DOHH2 (cell line): ENCODE data around the gene PAX2.

Experiments used
- H3F3A ChIP-seq: fragments of 200-600 bp; sonication (generic), shearing (Covaris generic); 2 replicates; pipeline ENCODE4 v1.6.0; 2016; ENCODE audit warnings: antibody characterized with exemption, mild to moderate bottlenecking; ENCODE audit not compliant: control insufficient read depth, insufficient read depth
- H3K27ac ChIP-seq: fragments of 200-600 bp; sonication (generic); 2 replicates; pipeline ENCODE4 v1.5.1; 2014; ENCODE audit warnings: low read depth, mild to moderate bottlenecking, low read length, moderate library complexity
- H3K27me3 ChIP-seq: fragments of 200-600 bp; sonication (generic); 2 replicates; pipeline ENCODE4 v1.6.1; 2014; ENCODE audit warnings: mild to moderate bottlenecking, low read length, mixed read lengths; ENCODE audit not compliant: control insufficient read depth
- H3K36me3 ChIP-seq: fragments of 200-600 bp; sonication (generic); 2 replicates; pipeline ENCODE4 v1.6.1; 2014; ENCODE audit warnings: mild to moderate bottlenecking, low read length, moderate library complexity, mixed read lengths; ENCODE audit not compliant: control insufficient read depth
- H3K4me1 ChIP-seq: fragments of 200-600 bp; sonication (generic); 2 replicates; pipeline ENCODE4 v1.6.1; 2014; ENCODE audit warnings: mild to moderate bottlenecking, low read length, mixed read lengths; ENCODE audit not compliant: control insufficient read depth
- H3K4me2 ChIP-seq: fragments of 200-600 bp; sonication (generic); 2 replicates; pipeline ENCODE4 v1.6.0; 2014; ENCODE audit warnings: mild to moderate bottlenecking, low read length, moderate library complexity
- H3K4me3 ChIP-seq: fragments of 200-600 bp; sonication (generic); 2 replicates; pipeline ENCODE4 v1.5.1; 2014; ENCODE audit warnings: mild to moderate bottlenecking, low read length, mixed read lengths
- H3K79me2 ChIP-seq: fragments of 200-600 bp; sonication (generic); 2 replicates; pipeline ENCODE4 v1.6.1; 2014; ENCODE audit warnings: mild to moderate bottlenecking, low read length, mixed read lengths; ENCODE audit not compliant: control insufficient read depth
- H3K9me2 ChIP-seq: fragments of 200-600 bp; sonication (generic); replicated peaks from 2 replicates; pipeline ENCODE4 v1.6.1; 2014; ENCODE audit warnings: mild to moderate bottlenecking, low read length, mixed read lengths; ENCODE audit not compliant: control insufficient read depth
- H3K9me3 ChIP-seq: fragments of 200-600 bp; sonication (generic); 2 replicates; pipeline ENCODE4 v1.6.1; 2014; ENCODE audit warnings: antibody characterized with exemption, low read length, mixed read lengths; ENCODE audit not compliant: control insufficient read depth, insufficient read depth
- H4K20me1 ChIP-seq: fragments of 200-600 bp; sonication (generic); 2 replicates; pipeline ENCODE4 v1.6.0; 2014; ENCODE audit warnings: low read depth, mild to moderate bottlenecking, antibody characterized with exemption, low read length, moderate library complexity; ENCODE audit not compliant: control insufficient read depth, insufficient read depth
- EZH2phosphoT487 ChIP-seq: fragments of 200-600 bp; sonication (generic); IDR thresholded peaks from 2 replicates; pipeline ENCODE4 v1.6.1; 2017; ENCODE audit warnings: borderline replicate concordance, mild to moderate bottlenecking, antibody characterized with exemption, low read length, moderate library complexity, mixed read lengths
- TF ChIP-seq, protein P1 (sequence below): fragments of 200-600 bp; sonication (generic); IDR thresholded peaks from one replicate; pipeline ENCODE4 v1.5.1; 2014; ENCODE audit warnings: antibody characterized with exemption, mild to moderate bottlenecking, low read depth, low read length; ENCODE audit not compliant: poor library complexity, severe bottlenecking

PAX2 gene

DNA sequence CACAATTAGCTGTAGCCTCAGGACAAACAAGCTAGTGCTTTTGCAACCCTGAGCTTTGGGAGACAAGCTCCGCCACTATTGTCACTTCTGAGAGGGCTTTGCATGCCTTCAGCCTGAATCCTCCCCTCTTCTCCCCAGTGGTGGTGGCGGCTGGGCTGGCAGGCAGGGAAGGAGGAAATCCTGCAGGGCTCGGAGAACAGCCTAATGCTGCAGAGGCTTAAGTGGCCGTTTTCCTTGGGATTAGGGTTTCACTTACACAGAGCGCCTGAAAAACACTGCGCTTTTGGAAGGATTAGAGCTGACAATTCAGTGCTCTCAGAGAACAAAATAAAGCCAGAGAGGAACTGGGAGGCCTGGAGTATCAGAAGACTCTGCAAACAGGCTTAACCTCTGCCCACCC lies 71.3 kb downstream of the PAX2 start:
- Histone ChIP-seq H3K27me3 (peaks cover 50% of the 10 kb centered on the region), H3F3A (no peaks in the 10 kb centered on the region), H3K27ac (no peak overlapping the region), H3K9me3 (no peaks in the 10 kb centered on the region), H3K79me2 (no peaks in the 10 kb centered on the region), H3K9me2 (no peaks in the 10 kb centered on the region), H3K36me3 (no peaks in the 10 kb centered on the region), H3K4me2 (no peak overlapping the region), H4K20me1 (no peaks in the 10 kb centered on the region), H3K4me1 (no peaks in the 10 kb centered on the region), H3K4me3 (no peak overlapping the region)
- TF ChIP-seq, protein P1, sequence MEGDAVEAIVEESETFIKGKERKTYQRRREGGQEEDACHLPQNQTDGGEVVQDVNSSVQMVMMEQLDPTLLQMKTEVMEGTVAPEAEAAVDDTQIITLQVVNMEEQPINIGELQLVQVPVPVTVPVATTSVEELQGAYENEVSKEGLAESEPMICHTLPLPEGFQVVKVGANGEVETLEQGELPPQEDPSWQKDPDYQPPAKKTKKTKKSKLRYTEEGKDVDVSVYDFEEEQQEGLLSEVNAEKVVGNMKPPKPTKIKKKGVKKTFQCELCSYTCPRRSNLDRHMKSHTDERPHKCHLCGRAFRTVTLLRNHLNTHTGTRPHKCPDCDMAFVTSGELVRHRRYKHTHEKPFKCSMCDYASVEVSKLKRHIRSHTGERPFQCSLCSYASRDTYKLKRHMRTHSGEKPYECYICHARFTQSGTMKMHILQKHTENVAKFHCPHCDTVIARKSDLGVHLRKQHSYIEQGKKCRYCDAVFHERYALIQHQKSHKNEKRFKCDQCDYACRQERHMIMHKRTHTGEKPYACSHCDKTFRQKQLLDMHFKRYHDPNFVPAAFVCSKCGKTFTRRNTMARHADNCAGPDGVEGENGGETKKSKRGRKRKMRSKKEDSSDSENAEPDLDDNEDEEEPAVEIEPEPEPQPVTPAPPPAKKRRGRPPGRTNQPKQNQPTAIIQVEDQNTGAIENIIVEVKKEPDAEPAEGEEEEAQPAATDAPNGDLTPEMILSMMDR, result no peak
- no peak for TF ChIP-seq EZH2phosphoT487

- Histone ChIP-seq H3K27me3 (peaks cover 54% of the 10 kb centered on the region), H3K4me1 (no peaks in the 10 kb centered on the region), H4K20me1 (no peaks in the 10 kb centered on the region), H3K79me2 (no peaks in the 10 kb centered on the region), H3K36me3 (no peaks in the 10 kb centered on the region), H3F3A (no peaks in the 10 kb centered on the region), H3K9me3 (no peaks in the 10 kb centered on the region), H3K4me3 (no peak overlapping the region), H3K27ac (no peak overlapping the region), H3K4me2 (no peak overlapping the region), H3K9me2 (no peaks in the 10 kb centered on the region)
- TF ChIP-seq, protein P1, result peak; percentile 19
- TF ChIP-seq EZH2phosphoT487, result no peak
Measured at GRCh38 chr10:100817268-100817839, 72.0 kb downstream of the PAX2 start.

- Histone ChIP-seq H3K9me3 (no peaks in the 10 kb centered on the region), H3K4me3 (no peak overlapping the region), H3K27ac (no peak overlapping the region), H3K9me2 (no peaks in the 10 kb centered on the region), H3K36me3 (no peaks in the 10 kb centered on the region), H3F3A (no peaks in the 10 kb centered on the region), H3K4me1 (peaks cover under 1% of the 10 kb centered on the region), H4K20me1 (no peaks in the 10 kb centered on the region), H3K27me3 (peaks cover 65% of the 10 kb centered on the region), H3K79me2 (no peaks in the 10 kb centered on the region), H3K4me2 (no peak overlapping the region)
- TF ChIP-seq EZH2phosphoT487, result no peak
- TF ChIP-seq, protein P1, result no peak
Measured at GRCh38 chr10:100819424-100819823, 74.0 kb downstream of the PAX2 start.
